Smooth muscle cell (in vitro differentiated cells): Measurements from ENCODE around the gene BCAM. TPM values are rescaled to one million over a fixed set of nuclear protein-coding genes. Genes with fewer than 3 reads are reported as not detected.
A peak's percentile ranks its signal among the peaks of the same experiment; 100 is the strongest.

Experiments
- DNase-seq: peaks from one replicate; lab custom pipeline; 2025; ENCODE audit not compliant: unreplicated experiment; lab: John Stamatoyannopoulos, UW
- H2AFZ ChIP-seq: fragments of 200-600 bp; sonication (generic); 2 replicates; pipeline ENCODE4 v1.6.0; 2016; ENCODE audit warnings: antibody characterized with exemption, low read depth, mild to moderate bottlenecking
- H3F3A ChIP-seq: fragments of 200-600 bp; sonication (generic); 2 replicates; pipeline ENCODE4 v1.6.0; 2017; ENCODE audit warnings: antibody characterized with exemption, low read depth
- H3K27ac ChIP-seq: fragments of 200-600 bp; sonication (generic); 2 replicates; pipeline ENCODE4 v1.5.1; 2016; ENCODE audit warnings: low read depth, mild to moderate bottlenecking
- H3K27me3 ChIP-seq: fragments of 200-600 bp; sonication (generic); 2 replicates; pipeline ENCODE4 v1.6.1; 2016; ENCODE audit warnings: low read depth, mild to moderate bottlenecking
- H3K36me3 ChIP-seq: fragments of 200-600 bp; sonication (generic); 2 replicates; pipeline ENCODE4 v1.5.1; 2016; ENCODE audit warnings: low read depth
- H3K4me1 ChIP-seq: fragments of 200-600 bp; sonication (generic); 2 replicates; pipeline ENCODE4 v1.5.1; 2016; ENCODE audit warnings: low read depth
- H3K4me2 ChIP-seq: fragments of 200-600 bp; sonication (generic); 2 replicates; pipeline ENCODE4 v1.6.0; 2016; ENCODE audit warnings: mild to moderate bottlenecking
- H3K4me3 ChIP-seq: fragments of 200-600 bp; sonication (generic); 2 replicates; pipeline ENCODE4 v1.5.1; 2016; ENCODE audit warnings: mild to moderate bottlenecking
- H3K79me2 ChIP-seq: fragments of 200-600 bp; sonication (generic); 2 replicates; pipeline ENCODE4 v1.6.0; 2016; ENCODE audit warnings: low read depth, mild to moderate bottlenecking
- H3K9ac ChIP-seq: fragments of 200-600 bp; sonication (generic); 2 replicates; pipeline ENCODE4 v1.6.0; 2016; ENCODE audit warnings: low read depth
- H3K9me3 ChIP-seq: fragments of 200-600 bp; sonication (generic); replicated peaks from 2 replicates; pipeline ENCODE4 v1.5.1; 2016; ENCODE audit warnings: low read depth
- H4K20me1 ChIP-seq: fragments of 200-600 bp; sonication (generic); 2 replicates; pipeline ENCODE4 v1.6.0; 2016; ENCODE audit warnings: low read depth
- WGBS: methylation state at CpG from one replicate; pipeline ENCODE4 v1.1.7; 2016; ENCODE audit warnings: low lambda C conversion rate; 5-methylcytosine and 5-hydroxymethylcytosine counted together
- polyA plus RNA-seq: library from polyadenylated mRNA; unstranded; fragments of >200 nt; fragmentation: Nextera tagmentation; extraction: Ambion mirVana; gene quantifications from 2 replicates; pipeline ENCODE4 v1.2.1, GENCODE V29; 2016
- total RNA-seq: library from RNA; depleted of rRNA; stranded (reverse); fragments of >200 nt; gene quantifications from 2 replicates; pipeline ENCODE4 v1.2.3, GENCODE V29; 2014
- TF ChIP-seq, protein P1 (sequence below): fragments of 200-600 bp; sonication (generic); IDR thresholded peaks from 2 replicates; pipeline ENCODE4 v1.5.1; 2017; ENCODE audit warnings: borderline replicate concordance, mild to moderate bottlenecking, antibody characterized with exemption; ENCODE audit not compliant: insufficient read depth, poor library complexity, severe bottlenecking

Gene BCAM
- total and polyA plus RNA-seq, 2 experiments from 2014 or later, result 1.5 to 5.0 TPM

GRCh38 chr19:44806291-44806690 lies 2.6 kb upstream of the BCAM start:
- Histone ChIP-seq H3K4me3 (no peak overlapping the region), H3K9me3 (no peaks in the 10 kb centered on the region), H3K27ac (no peak overlapping the region), H2AFZ (no peak overlapping the region), H3K4me2 (no peak overlapping the region), H3K27me3 (no peaks in the 10 kb centered on the region), H3F3A (no peaks in the 10 kb centered on the region), H4K20me1 (no peaks in the 10 kb centered on the region), H3K79me2 (no peaks in the 10 kb centered on the region), H3K9ac (no peak overlapping the region), H3K4me1 (peaks cover 15% of the 10 kb centered on the region), H3K36me3 (no peaks in the 10 kb centered on the region)
- DNase-seq, result no peak
- TF ChIP-seq, protein P1, sequence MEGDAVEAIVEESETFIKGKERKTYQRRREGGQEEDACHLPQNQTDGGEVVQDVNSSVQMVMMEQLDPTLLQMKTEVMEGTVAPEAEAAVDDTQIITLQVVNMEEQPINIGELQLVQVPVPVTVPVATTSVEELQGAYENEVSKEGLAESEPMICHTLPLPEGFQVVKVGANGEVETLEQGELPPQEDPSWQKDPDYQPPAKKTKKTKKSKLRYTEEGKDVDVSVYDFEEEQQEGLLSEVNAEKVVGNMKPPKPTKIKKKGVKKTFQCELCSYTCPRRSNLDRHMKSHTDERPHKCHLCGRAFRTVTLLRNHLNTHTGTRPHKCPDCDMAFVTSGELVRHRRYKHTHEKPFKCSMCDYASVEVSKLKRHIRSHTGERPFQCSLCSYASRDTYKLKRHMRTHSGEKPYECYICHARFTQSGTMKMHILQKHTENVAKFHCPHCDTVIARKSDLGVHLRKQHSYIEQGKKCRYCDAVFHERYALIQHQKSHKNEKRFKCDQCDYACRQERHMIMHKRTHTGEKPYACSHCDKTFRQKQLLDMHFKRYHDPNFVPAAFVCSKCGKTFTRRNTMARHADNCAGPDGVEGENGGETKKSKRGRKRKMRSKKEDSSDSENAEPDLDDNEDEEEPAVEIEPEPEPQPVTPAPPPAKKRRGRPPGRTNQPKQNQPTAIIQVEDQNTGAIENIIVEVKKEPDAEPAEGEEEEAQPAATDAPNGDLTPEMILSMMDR, result no peak
- WGBS, result 63% methylated on average over 7 of the region's 7 CpGs

DNA sequence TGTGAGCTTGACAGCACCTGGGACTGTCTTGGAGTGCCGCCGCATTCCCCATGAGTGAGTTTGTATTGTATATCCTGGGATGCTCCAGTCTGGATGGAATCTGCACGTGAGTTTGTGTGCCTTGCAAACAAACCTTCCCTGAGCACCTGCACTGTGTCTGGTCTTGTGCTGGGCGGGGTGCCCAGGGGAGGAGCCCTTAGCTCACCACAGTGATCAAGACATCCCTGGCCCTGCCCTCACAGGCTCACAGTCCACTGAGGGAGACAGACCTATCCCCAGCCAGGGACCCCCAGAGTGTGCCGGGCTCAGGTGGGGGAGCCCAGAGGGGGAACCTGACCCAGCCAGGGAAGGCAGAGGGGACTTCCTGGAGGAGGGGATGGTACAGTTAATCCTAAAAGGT lies 1.7 kb upstream of the BCAM start:
- H3K27ac ChIP-seq, result no peak overlapping the region
- no peaks in the 10 kb centered on the region for H3K79me2 ChIP-seq
- no peak overlapping the region for H3K4me3 ChIP-seq
- TF ChIP-seq, protein P1, result no peak
- H4K20me1 ChIP-seq, result no peaks in the 10 kb centered on the region
- no peaks in the 10 kb centered on the region for H3K9me3 ChIP-seq
- H3K4me2 ChIP-seq, result no peak overlapping the region
- no peaks in the 10 kb centered on the region for H3K27me3 ChIP-seq
- H3F3A ChIP-seq, result no peaks in the 10 kb centered on the region
- peaks cover 15% of the 10 kb centered on the region for H3K4me1 ChIP-seq
- H3K36me3 ChIP-seq, result no peaks in the 10 kb centered on the region
- no peak overlapping the region for H2AFZ ChIP-seq
- no peak overlapping the region for H3K9ac ChIP-seq
- 79% methylated on average over 4 of the region's 5 CpGs for WGBS
- no peak for DNase-seq

DNA sequence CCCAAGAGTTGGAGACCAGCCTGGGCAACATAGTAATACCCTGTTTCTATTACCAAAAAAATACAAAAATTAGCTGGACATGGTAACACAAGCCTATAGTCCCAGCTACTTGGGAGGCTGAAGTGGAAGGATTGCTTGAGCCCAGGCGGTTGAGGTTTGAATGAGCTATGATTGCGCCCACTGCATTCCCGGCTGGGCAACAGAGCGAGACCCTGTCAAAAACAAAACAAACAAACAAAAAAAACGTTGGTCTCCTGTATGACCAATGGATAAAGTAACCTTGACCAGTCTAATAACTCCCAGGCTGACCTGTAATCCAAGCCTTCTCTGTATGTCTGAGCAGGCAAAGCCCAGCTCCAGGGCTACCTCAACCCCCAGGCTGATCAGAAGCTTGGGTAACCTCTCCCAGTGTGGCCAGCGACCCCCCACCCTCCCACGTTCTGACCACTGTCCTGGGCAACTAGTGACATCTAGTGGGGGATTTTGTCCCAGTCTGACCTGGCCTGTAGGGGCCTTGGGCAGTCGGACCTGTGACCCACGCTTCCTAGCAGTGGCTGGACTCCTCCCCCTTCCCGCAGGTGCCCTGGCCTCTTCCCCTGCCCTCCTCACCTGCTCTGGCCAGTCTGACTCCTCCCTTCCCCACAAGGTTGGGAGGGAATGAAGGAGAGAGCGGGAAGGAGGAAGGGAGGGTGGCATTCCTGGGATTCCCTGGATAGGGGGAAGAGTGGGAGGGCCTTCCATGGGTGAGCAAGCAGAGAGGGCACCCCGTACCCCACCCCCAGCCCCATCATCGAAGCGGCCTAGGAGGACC lies 1.0 kb upstream of the BCAM start:
- no peak for DNase-seq
- Histone ChIP-seq H3K4me3 (peak overlapping the region; percentile 75), H3K36me3 (no peaks in the 10 kb centered on the region), H3K4me2 (peak overlapping the region; percentile 99), H3K9ac (no peak overlapping the region), H3K4me1 (peaks cover 15% of the 10 kb centered on the region), H2AFZ (no peak overlapping the region), H4K20me1 (no peaks in the 10 kb centered on the region), H3F3A (no peaks in the 10 kb centered on the region), H3K27ac (no peak overlapping the region), H3K9me3 (no peaks in the 10 kb centered on the region), H3K79me2 (no peaks in the 10 kb centered on the region), H3K27me3 (no peaks in the 10 kb centered on the region)
- TF ChIP-seq, protein P1, result peak; percentile 37
- WGBS, result 21% methylated on average over 13 of the region's 14 CpGs
